GM12892 (cell line): ENCODE results near the gene EPHB2.

Source experiments
- POLR2A ChIP-seq: IDR thresholded peaks from 2 replicates; pipeline ENCODE4 v1.6.1; 2011; ENCODE audit warnings: low read depth, low read length, control low read depth
- POLR2AphosphoS5 ChIP-seq: IDR thresholded peaks from 2 replicates; pipeline ENCODE4 v1.6.1; 2011; ENCODE audit warnings: low read depth, low read length, control low read depth
- TAF1 ChIP-seq: IDR thresholded peaks from 2 replicates; pipeline ENCODE4 v1.6.1; 2011; ENCODE audit warnings: low read depth, mild to moderate bottlenecking, control low read depth, low read length, borderline replicate concordance

GRCh38 chr1:22836850-22837249 is 126.2 kb downstream of the EPHB2 start:
- TF ChIP-seq POLR2A (no peak), POLR2AphosphoS5 (no peak), TAF1 (no peak)
